ENCODE results near the gene AJAP1.
A peak's percentile ranks its signal among the peaks of the same experiment; 100 is the strongest.

Gene AJAP1

GRCh38 chr1:4802024-4802423, 147.6 kb downstream of the AJAP1 start:
- Histone ChIP-seq H3K27ac (ENCODE audit: poor library complexity, severe bottlenecking) (no peak overlapping the region), H3K36me3 (ENCODE audit: low read depth) (no peaks in the 10 kb centered on the region), H3K27me3 (ENCODE audit: insufficient read depth, poor library complexity, severe bottlenecking) (no peaks in the 10 kb centered on the region), H3K4me1 (ENCODE audit: insufficient read depth, poor library complexity, severe bottlenecking) (no peaks in the 10 kb centered on the region), H3K4me3 (ENCODE audit: severe bottlenecking) (no peak overlapping the region), H3K9me3 (ENCODE audit: severe bottlenecking) (no peaks in the 10 kb centered on the region)
- TF ChIP-seq CTCF (IDR thresholded peaks at IDR 0.05; ENCODE audit: poor library complexity, severe bottlenecking): no peak
- no peak for DNase-seq (ENCODE audit: low spot score)
- ATAC-seq (ENCODE audit: low read depth): no peak

- no peaks in the 10 kb centered on the region for H3K9me3 ChIP-seq (ENCODE audit: severe bottlenecking)
- no peak overlapping the region for H3K27ac ChIP-seq (ENCODE audit: poor library complexity, severe bottlenecking)
- no peak overlapping the region for H3K4me3 ChIP-seq (ENCODE audit: severe bottlenecking)
- no peak for TF ChIP-seq CTCF (IDR thresholded peaks at IDR 0.05; ENCODE audit: poor library complexity, severe bottlenecking)
- no peak for DNase-seq (ENCODE audit: low spot score)
- no peak for ATAC-seq (ENCODE audit: low read depth)
- no peaks in the 10 kb centered on the region for H3K4me1 ChIP-seq (ENCODE audit: insufficient read depth, poor library complexity, severe bottlenecking)
- H3K27me3 ChIP-seq (ENCODE audit: insufficient read depth, poor library complexity, severe bottlenecking): no peaks in the 10 kb centered on the region
- no peaks in the 10 kb centered on the region for H3K36me3 ChIP-seq (ENCODE audit: low read depth)
Observed at GRCh38 chr1:4803335-4803734, 148.9 kb downstream of the AJAP1 start.

- Histone ChIP-seq H3K27me3 (ENCODE audit: insufficient read depth, poor library complexity, severe bottlenecking) (no peaks in the 10 kb centered on the region), H3K4me3 (ENCODE audit: severe bottlenecking) (no peak overlapping the region), H3K4me1 (ENCODE audit: insufficient read depth, poor library complexity, severe bottlenecking) (no peaks in the 10 kb centered on the region), H3K36me3 (ENCODE audit: low read depth) (no peaks in the 10 kb centered on the region), H3K27ac (ENCODE audit: poor library complexity, severe bottlenecking) (no peak overlapping the region), H3K9me3 (ENCODE audit: severe bottlenecking) (peaks cover 2% of the 10 kb centered on the region)
- TF ChIP-seq CTCF (IDR thresholded peaks at IDR 0.05; ENCODE audit: poor library complexity, severe bottlenecking): no peak
- DNase-seq (ENCODE audit: low spot score): no peak
- no peak for ATAC-seq (ENCODE audit: low read depth)
Observed at GRCh38 chr1:4805987-4806386, 151.6 kb downstream of the AJAP1 start.

- no peak for TF ChIP-seq CTCF (IDR thresholded peaks at IDR 0.05; ENCODE audit: poor library complexity, severe bottlenecking)
- ATAC-seq (ENCODE audit: low read depth): no peak
- Histone ChIP-seq H3K4me3 (ENCODE audit: severe bottlenecking) (no peak overlapping the region), H3K27me3 (ENCODE audit: insufficient read depth, poor library complexity, severe bottlenecking) (no peaks in the 10 kb centered on the region), H3K9me3 (ENCODE audit: severe bottlenecking) (peaks cover 1% of the 10 kb centered on the region), H3K36me3 (ENCODE audit: low read depth) (no peaks in the 10 kb centered on the region), H3K4me1 (ENCODE audit: insufficient read depth, poor library complexity, severe bottlenecking) (no peaks in the 10 kb centered on the region), H3K27ac (ENCODE audit: poor library complexity, severe bottlenecking) (no peak overlapping the region)
- no peak for DNase-seq (ENCODE audit: low spot score)
Observed at GRCh38 chr1:4820543-4820942, 166.1 kb downstream of the AJAP1 start.

- Histone ChIP-seq H3K9me3 (ENCODE audit: severe bottlenecking) (peaks cover 1% of the 10 kb centered on the region), H3K4me3 (ENCODE audit: severe bottlenecking) (no peak overlapping the region), H3K4me1 (ENCODE audit: insufficient read depth, poor library complexity, severe bottlenecking) (no peaks in the 10 kb centered on the region), H3K27me3 (ENCODE audit: insufficient read depth, poor library complexity, severe bottlenecking) (no peaks in the 10 kb centered on the region), H3K36me3 (ENCODE audit: low read depth) (no peaks in the 10 kb centered on the region), H3K27ac (ENCODE audit: poor library complexity, severe bottlenecking) (no peak overlapping the region)
- ATAC-seq (ENCODE audit: low read depth) (peak; percentile 77; the same call in 2 of the 3 replicates), DNase-seq (ENCODE audit: low spot score) (no peak)
- peak; percentile 64 for TF ChIP-seq CTCF (IDR thresholded peaks at IDR 0.05; ENCODE audit: poor library complexity, severe bottlenecking)
Observed at GRCh38 chr1:4825800-4826450, 171.5 kb downstream of the AJAP1 start.

Data from RWPE2 (cell line).